H9 (cell line): ENCODE data around the gene IFT122. TPM values are rescaled to one million over a fixed set of nuclear protein-coding genes. Genes with fewer than 3 reads are reported as not detected.

Experiments
- DNase-seq: peaks from one replicate; pipeline ENCODE4 v3.0.0-alpha.2; 2017
- H2AFZ ChIP-seq: one replicate; pipeline ENCODE4 v1.6.1; 2013; ENCODE audit warnings: mild to moderate bottlenecking, low read length, control low read depth, moderate library complexity
- H2AK5ac ChIP-seq: 2 replicates; pipeline ENCODE4 v1.6.1; 2013; ENCODE audit warnings: low read length, control low read depth, mixed read lengths; ENCODE audit not compliant: insufficient read length
- H2BK120ac ChIP-seq: one replicate; pipeline ENCODE4 v1.6.1; 2013; ENCODE audit warnings: low read depth, mild to moderate bottlenecking, low read length, control low read depth, inconsistent platforms; ENCODE audit not compliant: poor library complexity, severe bottlenecking
- H2BK12ac ChIP-seq: 2 replicates; pipeline ENCODE4 v1.6.1; 2013; ENCODE audit warnings: low read length, control low read depth, mixed read lengths, low read depth; ENCODE audit not compliant: insufficient read length
- H2BK15ac ChIP-seq: 2 replicates; pipeline ENCODE4 v1.6.1; 2013; ENCODE audit warnings: low read depth, low read length, control low read depth
- H2BK20ac ChIP-seq: one replicate; pipeline ENCODE4 v1.6.1; 2013; ENCODE audit warnings: low read depth, mild to moderate bottlenecking, low read length, control low read depth, inconsistent platforms; ENCODE audit not compliant: poor library complexity, severe bottlenecking
- H2BK5ac ChIP-seq: 2 replicates; pipeline ENCODE4 v1.6.1; 2013; ENCODE audit warnings: low read length, control low read depth, mixed read lengths; ENCODE audit not compliant: insufficient read length
- H3K14ac ChIP-seq: 2 replicates; pipeline ENCODE4 v1.6.1; 2013; ENCODE audit warnings: low read length, control low read depth; ENCODE audit not compliant: insufficient read depth
- H3K18ac ChIP-seq: 2 replicates; pipeline ENCODE4 v1.6.1; 2013; ENCODE audit warnings: low read depth, mild to moderate bottlenecking, mixed read lengths, low read length, control low read depth; ENCODE audit not compliant: insufficient read length
- H3K23ac ChIP-seq: 2 replicates; pipeline ENCODE4 v1.6.1; 2013; ENCODE audit warnings: low read length, control low read depth, mixed read lengths, low read depth; ENCODE audit not compliant: insufficient read length
- H3K23me2 ChIP-seq: 2 replicates; pipeline ENCODE4 v1.6.1; 2013; ENCODE audit warnings: low read depth, mild to moderate bottlenecking, mixed read lengths, low read length, control low read depth; ENCODE audit not compliant: insufficient read length, poor library complexity, severe bottlenecking
- H3K27ac ChIP-seq: 2 replicates; pipeline ENCODE4 v1.5.1; 2013; ENCODE audit warnings: low read length, control low read depth, mixed read lengths, low read depth; ENCODE audit not compliant: insufficient read length
- H3K27me3 ChIP-seq: 2 replicates; pipeline ENCODE4 v1.6.1; 2013; ENCODE audit warnings: low read length, control low read depth, inconsistent platforms; ENCODE audit not compliant: insufficient read depth
- H3K4ac ChIP-seq: 2 replicates; pipeline ENCODE4 v1.6.1; 2013; ENCODE audit warnings: low read depth, mild to moderate bottlenecking, control low read depth, inconsistent platforms, low read length, moderate library complexity
- H3K4me1 ChIP-seq: 2 replicates; pipeline ENCODE4 v1.6.1; 2013; ENCODE audit warnings: low read length, control low read depth, inconsistent platforms; ENCODE audit not compliant: insufficient read depth
- H3K4me2 ChIP-seq: 2 replicates; pipeline ENCODE4 v1.6.1; 2013; ENCODE audit warnings: low read length, control low read depth, mixed read lengths; ENCODE audit not compliant: insufficient read length, insufficient read depth
- H3K56ac ChIP-seq: 2 replicates; pipeline ENCODE4 v1.6.1; 2013; ENCODE audit warnings: low read depth, mild to moderate bottlenecking, mixed read lengths, low read length, control low read depth; ENCODE audit not compliant: insufficient read length
- H3K79me1 ChIP-seq: 2 replicates; pipeline ENCODE4 v1.6.1; 2013; ENCODE audit warnings: low read depth, mild to moderate bottlenecking, moderate library complexity, low read length, control low read depth, inconsistent platforms; ENCODE audit not compliant: insufficient read depth, poor library complexity, severe bottlenecking
- H3K79me2 ChIP-seq: 2 replicates; pipeline ENCODE4 v1.6.1; 2013; ENCODE audit warnings: low read length, control low read depth, inconsistent platforms; ENCODE audit not compliant: insufficient read depth
- H3K9ac ChIP-seq: 2 replicates; pipeline ENCODE4 v1.6.1; 2013; ENCODE audit warnings: low read length, control low read depth, mixed read lengths; ENCODE audit not compliant: insufficient read length; ENCODE audit errors: extremely low read depth
- H3K9me3 ChIP-seq: one replicate; pipeline ENCODE4 v1.6.1; 2013; ENCODE audit warnings: low read depth, low read length, inconsistent platforms; ENCODE audit not compliant: control insufficient read depth
- H3T11ph ChIP-seq: one replicate; pipeline ENCODE4 v1.6.1; 2013; ENCODE audit warnings: mild to moderate bottlenecking, low read length, control low read depth, inconsistent platforms
- H4K20me1 ChIP-seq: one replicate; pipeline ENCODE4 v1.6.1; 2013; ENCODE audit not compliant: control insufficient read depth, insufficient read length, insufficient read depth
- H4K5ac ChIP-seq: 2 replicates; pipeline ENCODE4 v1.6.1; 2013; ENCODE audit warnings: low read depth, mild to moderate bottlenecking, mixed read lengths, low read length, control low read depth; ENCODE audit not compliant: insufficient read length
- H4K8ac ChIP-seq: replicated peaks from 2 replicates; pipeline ENCODE4 v1.6.1; 2013; ENCODE audit warnings: low read length, control low read depth, mixed read lengths, low read depth; ENCODE audit not compliant: insufficient read length
- H4K91ac ChIP-seq: 2 replicates; pipeline ENCODE4 v1.6.1; 2013; ENCODE audit warnings: low read depth, mild to moderate bottlenecking, moderate library complexity, mixed read lengths, low read length, control low read depth; ENCODE audit not compliant: insufficient read length
- H3K27ac Mint-ChIP-seq, 3 experiments: 2 replicates in 2 of 3; 3 replicates in 1 of 3; pipeline ENCODE4 v1.8.0; 2020 to 2021; ENCODE audit warnings: mixed read lengths in 3 of 3, mild to moderate bottlenecking in 1 of 3, moderate library complexity in 1 of 3
- H3K27me3 Mint-ChIP-seq: 2 replicates; pipeline ENCODE4 v1.8.0; 2021; ENCODE audit warnings: low read depth, mild to moderate bottlenecking, moderate library complexity, mixed read lengths
- H3K36me3 Mint-ChIP-seq, 3 experiments: 2 replicates in 2 of 3; 3 replicates in 1 of 3; pipeline ENCODE4 v1.8.0; 2020 to 2021; ENCODE audit warnings: low read depth in 3 of 3, mixed read lengths in 3 of 3; ENCODE audit not compliant: insufficient read depth in 1 of 3
- H3K4me1 Mint-ChIP-seq, 2 experiments: 2 replicates each; pipeline ENCODE4 v1.8.0; 2020; ENCODE audit warnings: mixed read lengths in 2 of 2
- H3K4me3 Mint-ChIP-seq, 2 experiments: 2 replicates in 1 of 2; 3 replicates in 1 of 2; pipeline ENCODE4 v1.8.0; 2020 to 2021; ENCODE audit warnings: mild to moderate bottlenecking in 2 of 2, mixed read lengths in 2 of 2, moderate library complexity in 1 of 2
- H3K9me3 Mint-ChIP-seq, 2 experiments: 2 replicates in 1 of 2; 3 replicates in 1 of 2; pipeline ENCODE4 v1.8.0; 2020; ENCODE audit warnings: mild to moderate bottlenecking in 2 of 2, mixed read lengths in 2 of 2, moderate library complexity in 1 of 2
- WGBS: extraction: QIAGEN DNeasy Blood & Tissue Kit; methylation state at CpG from one replicate; pipeline ENCODE4 v1.1.7; 2013; ENCODE audit warnings: missing lambda C conversion rate, low lambda C conversion rate, mixed read lengths; ENCODE audit not compliant: insufficient read length; ENCODE audit errors: extremely low coverage; 5-methylcytosine and 5-hydroxymethylcytosine counted together
- total RNA-seq: library from RNA; stranded (reverse); gene quantifications from 2 replicates; pipeline ENCODE4 v1.2.1, GENCODE V29; 2021
- TF ChIP-seq, protein P1 (sequence below): fragments of 200-600 bp; sonication (generic); conservative IDR thresholded peaks from 3 replicates; pipeline ENCODE4 v1.8.0; 2021; ENCODE audit warnings: antibody characterized with exemption, mild to moderate bottlenecking

Gene IFT122
- total RNA-seq, 1 experiment from 2014 or later = 19.3 TPM

DNA sequence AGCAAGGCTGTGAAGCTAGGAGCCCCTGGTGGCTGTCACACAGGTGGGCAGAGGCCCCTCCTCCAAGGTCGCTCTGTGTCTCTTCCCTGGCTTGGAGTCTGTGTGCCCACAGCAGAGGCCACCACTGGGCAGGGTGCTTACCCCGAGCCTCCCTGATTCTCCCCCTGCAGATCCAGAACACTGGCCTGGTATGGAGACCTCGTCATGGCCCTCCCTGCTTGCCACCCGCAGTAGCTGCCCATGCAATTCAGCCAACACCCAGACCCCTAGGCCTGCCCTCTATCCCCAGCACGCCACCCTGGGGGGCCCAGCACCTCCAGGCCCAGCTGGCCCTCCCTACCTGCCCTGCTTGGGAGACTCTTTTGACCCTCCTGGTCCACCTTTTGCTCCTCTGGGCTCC is 82.9 kb downstream of the IFT122 start:
- H4K20me1 ChIP-seq = no peaks in the 10 kb centered on the region
- no peak overlapping the region for H2BK5ac ChIP-seq
- no peak overlapping the region for H3K56ac ChIP-seq
- Mint-ChIP-seq H3K4me3 (no peak overlapping the region), H3K27ac (peak overlapping the region in 1 of 3 experiments; percentile 63; a peak in 1 of 7 replicates), H3K9me3 (no peaks in the 10 kb centered on the region), H3K36me3 (peaks cover 0 to 2% (median 0%) of the 10 kb centered on the region in 3 experiments; a peak in 1 of 7 replicates), H3K4me1 (peaks cover 14 to 19% of the 10 kb centered on the region in 2 experiments), H3K27me3 (no peaks in the 10 kb centered on the region)
- no peak overlapping the region for H2BK120ac ChIP-seq
- H3K79me2 ChIP-seq = no peaks in the 10 kb centered on the region
- H2BK20ac ChIP-seq = no peak overlapping the region
- H3K9ac ChIP-seq = no peak overlapping the region
- H3K18ac ChIP-seq = no peak overlapping the region
- H4K8ac ChIP-seq = no peak overlapping the region
- no peaks in the 10 kb centered on the region for H3K23me2 ChIP-seq
- no peak overlapping the region for H4K91ac ChIP-seq
- no peak overlapping the region for H2BK15ac ChIP-seq
- no peaks in the 10 kb centered on the region for H3K9me3 ChIP-seq
- no peaks in the 10 kb centered on the region for H3K4me1 ChIP-seq
- H3T11ph ChIP-seq = no peak overlapping the region
- no peak for DNase-seq
- WGBS = no CpG with 5 or more reads among the region's 5 CpGs
- no peak overlapping the region for H3K27ac ChIP-seq
- H3K4me2 ChIP-seq = no peak overlapping the region
- no peak overlapping the region for H2BK12ac ChIP-seq
- H3K79me1 ChIP-seq = no peaks in the 10 kb centered on the region
- TF ChIP-seq, protein P1, sequence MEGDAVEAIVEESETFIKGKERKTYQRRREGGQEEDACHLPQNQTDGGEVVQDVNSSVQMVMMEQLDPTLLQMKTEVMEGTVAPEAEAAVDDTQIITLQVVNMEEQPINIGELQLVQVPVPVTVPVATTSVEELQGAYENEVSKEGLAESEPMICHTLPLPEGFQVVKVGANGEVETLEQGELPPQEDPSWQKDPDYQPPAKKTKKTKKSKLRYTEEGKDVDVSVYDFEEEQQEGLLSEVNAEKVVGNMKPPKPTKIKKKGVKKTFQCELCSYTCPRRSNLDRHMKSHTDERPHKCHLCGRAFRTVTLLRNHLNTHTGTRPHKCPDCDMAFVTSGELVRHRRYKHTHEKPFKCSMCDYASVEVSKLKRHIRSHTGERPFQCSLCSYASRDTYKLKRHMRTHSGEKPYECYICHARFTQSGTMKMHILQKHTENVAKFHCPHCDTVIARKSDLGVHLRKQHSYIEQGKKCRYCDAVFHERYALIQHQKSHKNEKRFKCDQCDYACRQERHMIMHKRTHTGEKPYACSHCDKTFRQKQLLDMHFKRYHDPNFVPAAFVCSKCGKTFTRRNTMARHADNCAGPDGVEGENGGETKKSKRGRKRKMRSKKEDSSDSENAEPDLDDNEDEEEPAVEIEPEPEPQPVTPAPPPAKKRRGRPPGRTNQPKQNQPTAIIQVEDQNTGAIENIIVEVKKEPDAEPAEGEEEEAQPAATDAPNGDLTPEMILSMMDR = no peak
- H2AFZ ChIP-seq = no peak overlapping the region
- no peak overlapping the region for H3K23ac ChIP-seq
- no peak overlapping the region for H2AK5ac ChIP-seq
- no peak overlapping the region for H3K14ac ChIP-seq
- H3K4ac ChIP-seq = no peak overlapping the region
- H3K27me3 ChIP-seq = no peaks in the 10 kb centered on the region; the same call in 1 of the 2 replicates
- H4K5ac ChIP-seq = no peak overlapping the region
